Suprapubic skin (tissue), 4 donors: ENCODE measurements around the gene NPBWR2.

Experiments
- POLR2A ChIP-seq, 2 donors: fragments of 450-650 bp; IDR thresholded peaks; one replicate each; pipeline ENCODE4 v1.6.1; 2017; ENCODE audit warnings: antibody characterized with exemption in 2 of 2, mild to moderate bottlenecking in 2 of 2, moderate library complexity in 2 of 2
- POLR2AphosphoS5 ChIP-seq, 3 donors: sonication (generic); formaldehyde crosslinking; IDR thresholded peaks; one replicate each; pipeline ENCODE4 v1.6.1; 2017; ENCODE audit warnings: antibody characterized with exemption in 3 of 3

DNA sequence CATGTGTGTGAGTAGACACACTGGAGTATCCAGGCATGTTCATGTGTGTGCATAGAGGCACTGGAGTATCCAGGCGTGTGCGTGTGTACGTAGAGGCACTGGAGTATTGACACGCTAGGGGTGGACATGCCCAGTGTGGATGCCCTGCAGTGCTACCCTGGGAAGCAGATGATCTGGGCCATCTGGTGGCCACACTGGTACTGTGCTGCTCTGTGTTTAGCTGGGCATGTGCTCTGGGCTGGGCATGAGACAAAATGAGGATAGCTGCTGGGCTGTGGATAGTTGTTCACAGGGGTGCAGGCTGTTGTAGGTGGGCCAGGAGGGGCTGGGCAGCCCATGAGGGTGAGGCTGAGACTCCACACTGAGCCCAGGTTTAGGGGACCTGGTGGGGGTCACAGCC lies 24.0 kb upstream of the NPBWR2 start:
- TF ChIP-seq POLR2A (IDR thresholded peaks at IDR 0.05) (no peak), POLR2AphosphoS5 (IDR thresholded peaks at IDR 0.05) (no peak)
